Liver (tissue), 3 donors: ENCODE measurements around the gene IFRD1.

Source experiments
- CTCF ChIP-seq: fragments of 150-350 bp; IDR thresholded peaks from 2 replicates; pipeline ENCODE4 v1.5.1; 2017; ENCODE audit warnings: improper control_type of control experiment, low read depth, low read length; ENCODE audit not compliant: missing input control
- EGR1 ChIP-seq, 2 donors: IDR thresholded peaks; 2 replicates each; pipeline ENCODE4 v1.6.1; 2016 to 2018; ENCODE audit warnings: antibody characterized with exemption in 2 of 2, low read depth in 2 of 2
- MAX ChIP-seq: IDR thresholded peaks from 2 replicates; pipeline ENCODE4 v1.6.1; 2016; ENCODE audit warnings: antibody characterized with exemption
- RAD21 ChIP-seq, 2 donors: IDR thresholded peaks; 2 replicates each; pipeline ENCODE4 v1.6.1; 2016; ENCODE audit warnings: antibody characterized with exemption in 2 of 2, mild to moderate bottlenecking in 2 of 2
- REST ChIP-seq: IDR thresholded peaks from 2 replicates; pipeline ENCODE4 v1.6.1; 2016; ENCODE audit warnings: antibody characterized with exemption, mild to moderate bottlenecking
- RXRA ChIP-seq, 2 donors: IDR thresholded peaks; 2 replicates each; pipeline ENCODE4 v1.6.1; 2017 to 2018; ENCODE audit warnings: antibody characterized with exemption in 2 of 2, mild to moderate bottlenecking in 1 of 2
- SP1 ChIP-seq: IDR thresholded peaks from 2 replicates; pipeline ENCODE4 v1.6.1; 2018; ENCODE audit warnings: antibody characterized with exemption, mild to moderate bottlenecking
- TAF1 ChIP-seq: conservative IDR thresholded peaks from 2 replicates; pipeline ENCODE4 v1.6.1; 2016; ENCODE audit warnings: antibody characterized with exemption, mild to moderate bottlenecking
- YY1 ChIP-seq: IDR thresholded peaks from 2 replicates; pipeline ENCODE4 v1.6.1; 2016; ENCODE audit warnings: antibody characterized with exemption, mild to moderate bottlenecking
- ZBTB33 ChIP-seq: IDR thresholded peaks from 2 replicates; pipeline ENCODE4 v1.6.1; 2016; ENCODE audit warnings: antibody characterized with exemption
- donor health status: healthy.
- donor health status: healthy.

- TF ChIP-seq CTCF (no peak), YY1 (no peak), ZBTB33 (no peak), TAF1 (no peak), MAX (no peak), EGR1 (IDR thresholded peaks at IDR 0.05; ENCODE audit: low read depth in 2 of 2) (no peak), REST (no peak), RAD21 (IDR thresholded peaks at IDR 0.05) (no peak), RXRA (IDR thresholded peaks at IDR 0.05) (no peak), SP1 (no peak)
Observed at GRCh38 chr7:112439476-112439875, 10.8 kb upstream of the IFRD1 start.
